Lung (tissue), 12 donors: Measurements from ENCODE around the gene SAC3D1. TPM values are rescaled to one million over a fixed set of nuclear protein-coding genes. Genes with fewer than 3 reads are reported as not detected.

Experiments used
- ATAC-seq: fragments of 200-7000 bp; cut with Tn5 transposase; one replicate; pipeline ENCODE4 v1.9.1; 2020; ENCODE audit warnings: moderate number of reproducible peaks; ENCODE audit not compliant: insufficient read depth, low FRiP score
- DNase-seq, 3 donors: peaks; one replicate each; pipeline ENCODE4 v3.0.0-alpha.2; 2013 to 2017
- H3K27ac ChIP-seq, 2 donors: one replicate each; pipeline ENCODE4 v1.5.1; 2013; ENCODE audit warnings: mild to moderate bottlenecking in 2 of 2, moderate library complexity in 2 of 2, control low read depth in 1 of 2, inconsistent platforms in 1 of 2, low read depth in 1 of 2, low read length in 1 of 2
- H3K27me3 ChIP-seq, 3 donors: one replicate each; pipeline ENCODE4 v1.5.1; 2013; ENCODE audit warnings: low read length in 2 of 3; ENCODE audit not compliant: control insufficient read depth in 3 of 3, insufficient read depth in 3 of 3
- H3K36me3 ChIP-seq, 4 donors: one replicate each; pipeline ENCODE4 v1.5.1; 2013; ENCODE audit warnings: low read length in 4 of 4, mild to moderate bottlenecking in 1 of 4, moderate library complexity in 1 of 4; ENCODE audit not compliant: control insufficient read depth in 4 of 4, insufficient read depth in 4 of 4
- H3K4me1 ChIP-seq, 5 donors: one replicate each; pipeline ENCODE4 v1.5.1; 2013; ENCODE audit warnings: low read length in 5 of 5, mild to moderate bottlenecking in 2 of 5, moderate library complexity in 1 of 5; ENCODE audit not compliant: control insufficient read depth in 5 of 5, insufficient read depth in 5 of 5
- H3K4me3 ChIP-seq: one replicate; pipeline ENCODE4 v1.5.1; 2013; ENCODE audit warnings: mild to moderate bottlenecking, control low read depth, moderate library complexity
- H3K9ac ChIP-seq, 2 donors: one replicate each; pipeline ENCODE4 v1.5.1; 2013; ENCODE audit warnings: low read length in 2 of 2, control low read depth in 1 of 2; ENCODE audit not compliant: insufficient read depth in 1 of 2
- H3K9me3 ChIP-seq, 4 donors: one replicate each; pipeline ENCODE4 v1.5.1; 2013; ENCODE audit warnings: low read length in 3 of 4, mild to moderate bottlenecking in 1 of 4, moderate library complexity in 1 of 4; ENCODE audit not compliant: control insufficient read depth in 4 of 4, insufficient read depth in 3 of 4
- CTCF ChIP-seq: IDR thresholded peaks from 2 replicates; pipeline ENCODE4 v1.5.1; 2012; ENCODE audit warnings: mild to moderate bottlenecking; ENCODE audit errors: control extremely low read depth, extremely low read depth
- WGBS, 2 donors: extraction: QIAGEN DNeasy Blood & Tissue Kit; methylation state at CpG; one replicate each; pipeline ENCODE4 v1.1.7; 2013; 5-methylcytosine and 5-hydroxymethylcytosine counted together
- polyA plus RNA-seq, 2 donors: library from polyadenylated mRNA; stranded (reverse); fragments of 200-250 nt; gene quantifications; one replicate each; pipeline ENCODE4 v1.2.1, GENCODE V29; 2013
- total RNA-seq, 2 donors: library from RNA; depleted of rRNA in 1 of 2; stranded (reverse); fragments of >200 nt in 1 of 2; gene quantifications; one replicate each; pipeline ENCODE4 v1.2.1, GENCODE V29; 2014 to 2021
- donor health status: control.
- donor health status: control.
- donor health status: Bipolar disorder and iron deficiency.
- donor health status: healthy.
- donor health status: DM: yes; HTN: yes; CAD: no.

SAC3D1 gene
- total and polyA plus RNA-seq, 4 donors, result 5.1 to 17.6 (median 14.3) TPM

DNA sequence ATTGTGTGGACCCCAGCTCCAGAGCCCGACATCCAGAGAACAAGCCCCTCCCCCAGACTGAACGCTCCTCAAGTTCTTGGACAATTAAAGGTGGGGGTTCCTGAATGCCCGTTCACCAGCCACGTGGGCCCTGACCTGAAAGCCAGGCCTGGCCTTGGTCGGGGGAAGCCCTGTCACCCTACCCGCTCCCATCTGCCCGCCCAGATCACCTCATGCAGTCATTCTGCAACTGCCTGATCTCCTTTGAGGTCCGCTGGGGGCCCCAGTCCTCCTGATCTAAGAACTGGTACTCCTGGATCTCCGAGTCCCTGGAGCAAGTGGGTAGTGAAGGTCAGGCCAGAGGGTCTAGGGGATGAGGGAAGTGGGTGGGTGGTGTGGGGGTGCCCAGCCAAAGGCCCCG is 26.4 kb downstream of the SAC3D1 start:
- H3K36me3 ChIP-seq, result no peaks in the 10 kb centered on the region
- no peak overlapping the region for H3K27ac ChIP-seq
- no peaks in the 10 kb centered on the region for H3K4me1 ChIP-seq
- TF ChIP-seq CTCF, result no peak
- H3K9ac ChIP-seq, result peak overlapping the region in 1 of 2 donors; percentile 19
- ATAC-seq, result no peak
- H3K9me3 ChIP-seq, result no peaks in the 10 kb centered on the region
- no peak overlapping the region for H3K4me3 ChIP-seq
- no peaks in the 10 kb centered on the region for H3K27me3 ChIP-seq
- WGBS, 2 donors, result 84 to 86% methylated on average over 10 of the region's 10 CpGs
- DNase-seq, result no peak

GRCh38 chr11:65069217-65069616 is 28.2 kb downstream of the SAC3D1 start:
- no peak overlapping the region for H3K27ac ChIP-seq
- no peaks in the 10 kb centered on the region for H3K9me3 ChIP-seq
- TF ChIP-seq CTCF, result no peak
- WGBS, 2 donors, result 29 to 49% methylated on average over 9 of the region's 9 CpGs
- DNase-seq, result no peak
- H3K4me1 ChIP-seq, result no peaks in the 10 kb centered on the region
- no peaks in the 10 kb centered on the region for H3K27me3 ChIP-seq
- H3K4me3 ChIP-seq, result no peak overlapping the region
- no peak for ATAC-seq
- H3K9ac ChIP-seq, result no peak overlapping the region
- H3K36me3 ChIP-seq, result no peaks in the 10 kb centered on the region

DNA sequence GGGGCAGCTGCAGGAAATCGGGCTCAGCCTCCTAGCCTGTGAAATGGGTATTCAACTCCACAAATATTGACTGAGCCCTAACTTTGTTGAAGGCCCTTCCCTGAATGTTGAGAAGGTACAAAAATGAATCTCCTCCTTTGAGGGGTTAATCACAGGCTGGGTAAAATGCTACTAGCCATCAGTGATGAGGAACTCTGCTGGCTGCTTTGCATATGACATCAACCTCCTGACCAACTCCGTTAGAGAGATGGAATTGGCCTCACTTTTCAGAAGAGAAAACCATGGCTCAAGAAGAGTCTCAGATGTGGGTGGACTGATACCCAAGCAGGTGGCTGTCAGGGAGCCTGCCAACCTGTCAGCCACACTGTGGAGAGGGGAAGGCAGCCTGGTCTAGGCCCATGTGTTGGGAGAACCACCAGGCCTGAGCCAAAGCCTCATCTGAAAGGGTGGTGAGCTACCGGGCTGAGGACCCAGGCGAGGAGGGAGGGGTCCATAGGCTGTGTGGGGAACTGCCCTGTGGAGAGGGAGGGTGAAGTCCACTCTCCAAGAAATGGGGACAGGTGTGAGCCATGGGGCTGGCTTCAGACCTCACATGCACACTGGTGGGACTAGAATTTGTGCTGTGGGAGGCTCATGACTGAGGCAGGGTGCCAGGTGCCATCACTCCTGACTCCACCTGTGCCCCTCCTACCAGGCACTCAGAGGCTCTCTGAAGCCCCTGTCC is 31.1 kb downstream of the SAC3D1 start:
- TF ChIP-seq CTCF, result no peak
- no peaks in the 10 kb centered on the region for H3K27me3 ChIP-seq
- no peak for DNase-seq
- no peak overlapping the region for H3K4me3 ChIP-seq
- H3K9me3 ChIP-seq, result no peaks in the 10 kb centered on the region
- no peaks in the 10 kb centered on the region for H3K36me3 ChIP-seq
- 69 to 70% methylated on average over 4 of the region's 4 CpGs for WGBS, 2 donors
- H3K4me1 ChIP-seq, result no peaks in the 10 kb centered on the region
- ATAC-seq, result no peak
- H3K9ac ChIP-seq, result no peak overlapping the region
- no peak overlapping the region for H3K27ac ChIP-seq

DNA sequence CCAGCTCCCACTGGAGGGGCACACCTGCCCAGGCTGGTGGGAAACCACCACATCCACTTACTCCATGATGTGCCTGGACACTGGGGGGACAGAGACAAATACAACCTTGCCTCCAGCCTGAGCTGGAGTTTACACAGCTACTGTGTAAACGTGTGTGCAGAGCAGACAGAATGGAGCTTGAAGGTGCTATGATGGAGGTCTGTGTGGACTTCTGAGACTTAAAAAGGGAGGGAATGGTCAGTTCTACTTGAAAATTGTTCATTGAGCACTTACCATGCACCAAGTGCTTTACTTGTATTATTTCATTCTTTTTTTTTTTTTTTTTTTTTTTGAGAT is 31.6 kb downstream of the SAC3D1 start:
- TF ChIP-seq CTCF, result no peak

More for the DNA sequence above, 31.6 kb downstream of the SAC3D1 start:
- Histone ChIP-seq H3K9ac (no peak overlapping the region), H3K27me3 (no peaks in the 10 kb centered on the region), H3K9me3 (no peaks in the 10 kb centered on the region), H3K27ac (no peak overlapping the region), H3K4me1 (no peaks in the 10 kb centered on the region), H3K4me3 (no peak overlapping the region), H3K36me3 (peaks cover 0 to 2% (median 0%) of the 10 kb centered on the region in 4 donors)
- no peak for ATAC-seq
- 61 to 92% methylated on average over 1 of the region's 1 CpG for WGBS, 2 donors
- no peak for DNase-seq
